GM12891 (cell line): ENCODE results near the gene WDR64.
A peak's percentile ranks its signal among the peaks of the same experiment; 100 is the strongest.

Source experiments
- DNase-seq: peaks from one replicate; pipeline ENCODE4 v3.0.0; 2011; ENCODE audit warnings: low spot score; ENCODE audit not compliant: insufficient read length
- FAIRE-seq: peaks from 2 replicates; lab custom pipeline; 2011; peaks lifted over from hg19 to GRCh38; lab: Jason Lieb, UNC
- PAX5 ChIP-seq: IDR thresholded peaks from 2 replicates; pipeline ENCODE4 v1.6.1; 2011; ENCODE audit warnings: low read length, moderate library complexity, mild to moderate bottlenecking; ENCODE audit not compliant: insufficient read depth, severe bottlenecking
- POLR2A ChIP-seq: IDR thresholded peaks from 2 replicates; pipeline ENCODE4 v1.6.1; 2011; ENCODE audit warnings: low read depth, low read length, control low read depth
- POLR2AphosphoS5 ChIP-seq: IDR thresholded peaks from 2 replicates; pipeline ENCODE4 v1.6.1; 2011; ENCODE audit warnings: low read depth, low read length, control low read depth
- POU2F2 ChIP-seq: IDR thresholded peaks from 2 replicates; pipeline ENCODE4 v1.6.1; 2011; ENCODE audit warnings: low read depth, mild to moderate bottlenecking, control low read depth, low read length, moderate library complexity
- SPI1 ChIP-seq: IDR thresholded peaks from 2 replicates; pipeline ENCODE4 v1.6.1; 2011; ENCODE audit warnings: low read depth, low read length, control low read depth
- TAF1 ChIP-seq: IDR thresholded peaks from 2 replicates; pipeline ENCODE4 v1.6.1; 2011; ENCODE audit warnings: low read depth, low read length, control low read depth

Gene WDR64

GRCh38 chr1:241639623-241640148, 12.4 kb upstream of the WDR64 start:
- peak; percentile 58 for FAIRE-seq
- peak; percentile 46 for DNase-seq
- no peak; the same call in 1 of the 2 replicates for TF ChIP-seq POLR2A
- no peak for TF ChIP-seq PAX5
- no peak for TF ChIP-seq TAF1
- TF ChIP-seq POLR2AphosphoS5: no peak
- no peak for TF ChIP-seq SPI1
- 0 out of 2 replicates have a peak, but pooled peaks have one; percentile 29 for TF ChIP-seq POU2F2

DNA sequence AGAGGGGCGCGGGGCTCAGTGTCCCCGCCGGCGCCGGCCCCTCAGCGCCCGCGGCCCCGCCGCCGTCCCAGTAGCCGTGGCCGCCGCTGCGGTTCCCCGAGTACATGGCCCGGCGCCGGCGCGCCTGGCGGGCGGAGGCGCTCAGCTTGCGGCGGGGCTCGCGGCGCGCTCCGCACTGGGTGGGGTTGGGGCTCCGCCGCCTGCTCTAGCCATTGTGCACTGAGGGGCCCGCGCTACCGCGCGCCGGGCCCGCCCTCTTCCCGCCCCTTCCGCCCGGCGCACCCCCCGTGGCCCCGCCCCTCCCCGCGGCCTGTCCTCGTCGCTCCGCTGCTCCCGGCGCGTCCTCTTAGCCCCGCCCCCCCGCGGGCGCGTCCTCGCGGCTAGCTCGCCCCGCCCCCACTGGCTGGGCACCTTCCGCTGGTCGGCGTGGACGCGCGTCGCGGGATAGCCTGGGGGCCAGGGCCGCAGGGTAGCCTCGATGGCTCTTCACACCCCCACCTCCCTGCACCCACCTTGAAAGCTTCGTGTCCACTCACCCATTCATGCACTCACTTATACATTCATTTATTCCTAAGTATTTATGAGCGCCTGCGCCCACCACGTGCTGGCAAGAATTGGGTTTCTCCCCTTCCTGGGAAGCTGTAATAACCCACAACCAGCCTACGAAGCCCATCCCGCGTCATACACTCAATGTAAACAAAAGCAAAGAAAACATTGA, 11.8 kb upstream of the WDR64 start, which contains the start of the genes CHML and OPN3:
Gene CHML (minus strand): TSS at position 221 of the 718 bp plus-strand sequence. CDS start 4,603 bp downstream, outside the sequence.
Gene OPN3 (minus strand): TSS at position 221 of the 718 bp plus-strand sequence. CDS start 115 bp downstream, at position 106.
- peak; percentile 88 for DNase-seq
- FAIRE-seq: peak; percentile 96
- TF ChIP-seq POLR2AphosphoS5: peak; percentile 79; the same call in 1 of the 2 replicates
- TF ChIP-seq TAF1: peak; percentile 79; the same call in 1 of the 2 replicates
- 0 out of 2 replicates have a peak, but pooled peaks have one; percentile 2 for TF ChIP-seq POU2F2
- TF ChIP-seq POLR2A: peak; percentile 86
- no peak for TF ChIP-seq PAX5
- TF ChIP-seq SPI1: no peak

GRCh38 chr1:241640867-241641622, 11.0 kb upstream of the WDR64 start:
- no peak for FAIRE-seq
- DNase-seq: no peak
- TF ChIP-seq PAX5: no peak
- no peak for TF ChIP-seq POLR2A
- no peak for TF ChIP-seq TAF1
- no peak for TF ChIP-seq SPI1
- no peak for TF ChIP-seq POU2F2
- no peak for TF ChIP-seq POLR2AphosphoS5

DNA sequence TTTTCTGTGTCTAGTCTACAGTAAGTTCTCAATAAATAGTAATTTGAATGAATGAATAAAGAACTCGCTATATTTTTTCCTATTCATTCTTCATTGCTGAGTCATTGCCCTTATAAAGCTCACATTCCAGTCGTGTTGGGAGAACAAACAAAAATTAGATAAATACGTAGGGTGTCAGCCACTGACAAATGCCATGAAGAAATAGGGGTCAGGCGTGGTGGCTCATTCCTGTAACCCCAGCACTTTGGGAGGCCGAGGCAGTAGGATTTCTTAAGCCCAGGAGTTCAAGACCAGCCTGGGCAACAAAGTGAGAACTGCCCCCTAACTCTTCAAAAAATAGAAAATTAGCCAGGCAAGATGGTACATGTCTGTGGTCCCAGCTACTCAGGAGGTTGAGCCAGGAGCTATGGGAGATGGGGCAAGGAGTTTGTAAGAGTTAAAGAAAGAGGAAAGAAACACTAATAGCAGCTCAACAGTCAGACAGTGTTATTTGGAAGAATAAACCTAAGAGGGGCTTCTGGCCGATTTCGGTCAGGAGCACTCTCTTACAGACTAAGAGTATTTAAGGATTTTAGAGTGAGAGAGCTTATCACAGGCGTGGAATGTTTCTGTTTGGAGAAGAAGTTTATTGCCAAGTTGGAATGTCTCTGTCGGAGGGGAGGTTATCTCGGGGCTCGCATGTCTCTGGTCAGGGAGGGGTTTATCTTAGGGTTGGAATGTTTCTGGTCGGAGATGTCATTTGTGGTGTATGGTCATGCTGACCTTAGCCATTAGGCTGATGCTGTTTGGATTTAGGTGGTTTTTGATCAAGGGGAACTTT, 10.1 kb upstream of the WDR64 start:
- no peak for TF ChIP-seq TAF1
- no peak for TF ChIP-seq PAX5
- TF ChIP-seq SPI1: no peak
- no peak for TF ChIP-seq POLR2A
- TF ChIP-seq POLR2AphosphoS5: no peak
- TF ChIP-seq POU2F2: no peak
- no peak for DNase-seq
- no peak for FAIRE-seq

- DNase-seq (no peak), FAIRE-seq (no peak)
- TF ChIP-seq TAF1 (no peak), SPI1 (no peak), PAX5 (no peak), POU2F2 (no peak), POLR2A (no peak), POLR2AphosphoS5 (no peak)
Observed at GRCh38 chr1:241642593-241642944, 9.5 kb upstream of the WDR64 start.

DNA sequence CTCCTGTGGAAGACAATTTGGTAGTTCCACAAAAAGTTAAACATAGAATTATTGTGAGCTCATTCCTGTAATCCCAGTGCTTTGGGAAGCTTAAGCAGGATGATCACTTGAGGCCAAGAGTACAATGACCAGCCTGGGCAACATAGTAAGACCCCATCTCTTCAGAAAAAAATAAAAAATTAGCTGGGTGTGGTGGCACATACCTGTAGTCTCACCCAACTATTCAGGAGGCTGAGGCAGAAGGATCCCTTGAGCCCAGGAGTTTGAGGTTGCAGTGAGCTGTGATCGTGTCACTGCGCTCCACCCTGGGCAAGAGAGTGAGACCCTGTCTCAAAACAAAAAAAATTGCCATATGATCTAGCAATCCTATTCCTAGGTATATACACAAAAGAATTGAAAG, 7.8 kb upstream of the WDR64 start:
- DNase-seq (no peak), FAIRE-seq (no peak)
- no peak for TF ChIP-seq TAF1
- TF ChIP-seq POU2F2: no peak
- TF ChIP-seq POLR2A: no peak
- TF ChIP-seq POLR2AphosphoS5: no peak
- TF ChIP-seq SPI1: no peak

DNA sequence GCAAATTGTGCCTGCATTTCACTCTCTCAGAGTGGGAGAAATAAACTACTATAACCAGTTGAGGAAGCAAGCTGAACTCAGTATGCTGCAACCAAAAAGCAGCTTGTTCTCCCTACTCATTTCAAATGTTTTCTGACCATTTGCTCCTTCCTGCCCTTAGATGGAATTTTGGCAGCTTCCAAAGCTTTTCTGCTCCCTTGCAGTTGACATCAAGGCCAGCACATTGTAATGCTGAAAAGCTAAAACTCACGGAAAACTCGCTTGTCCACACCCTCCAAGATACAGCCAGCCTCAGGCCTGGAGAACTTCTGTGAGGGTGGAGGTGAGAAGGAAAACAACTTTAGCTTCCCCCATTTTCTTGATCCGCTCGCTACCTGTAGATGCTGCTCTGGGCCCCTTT, 6.9 kb upstream of the WDR64 start:
- FAIRE-seq (no peak), DNase-seq (no peak)
- TF ChIP-seq POU2F2: no peak
- TF ChIP-seq POLR2AphosphoS5: no peak
- TF ChIP-seq TAF1: no peak
- no peak for TF ChIP-seq POLR2A
- TF ChIP-seq PAX5: no peak
- TF ChIP-seq SPI1: no peak

DNA sequence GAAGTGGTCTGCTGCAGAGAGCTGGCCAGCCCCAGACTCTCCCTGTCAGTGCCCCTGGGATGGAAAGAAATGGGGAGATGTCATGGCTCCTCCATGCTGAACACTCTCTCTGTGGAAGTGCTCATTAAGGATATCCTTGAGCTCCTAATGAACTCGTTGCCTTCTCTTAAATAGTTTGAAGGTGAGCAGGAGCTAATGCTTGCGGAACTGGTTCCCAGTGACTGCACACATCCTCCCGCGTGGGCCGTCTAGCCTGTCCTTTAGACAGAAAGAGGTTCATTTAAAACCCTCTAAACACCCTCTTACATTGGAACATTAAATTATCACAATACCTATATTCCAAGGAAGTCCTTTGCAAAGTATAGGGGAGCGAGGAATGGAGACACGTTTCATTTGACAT, 5.9 kb upstream of the WDR64 start:
- no peak for TF ChIP-seq SPI1
- no peak for TF ChIP-seq POLR2A
- no peak for TF ChIP-seq TAF1
- TF ChIP-seq POU2F2: no peak
- no peak for TF ChIP-seq POLR2AphosphoS5
- TF ChIP-seq PAX5: no peak
- FAIRE-seq: no peak
- no peak for DNase-seq
